Skeletal muscle tissue (tissue), 4 donors: ENCODE measurements around the gene CTTNBP2. TPM values are rescaled to one million over a fixed set of nuclear protein-coding genes. Genes with fewer than 3 reads are reported as not detected.

Experiments used
- H3K27ac ChIP-seq: one replicate; pipeline ENCODE4 v1.7.0; 2013; ENCODE audit warnings: mild to moderate bottlenecking, low read depth, low read length, inconsistent platforms
- H3K27me3 ChIP-seq, 3 donors: one replicate each; pipeline ENCODE4 v1.7.0; 2013; ENCODE audit warnings: low read length in 3 of 3; ENCODE audit not compliant: control insufficient read depth in 3 of 3, insufficient read depth in 3 of 3
- H3K36me3 ChIP-seq, 3 donors: one replicate each; pipeline ENCODE4 v1.7.0; 2013; ENCODE audit warnings: low read length in 3 of 3; ENCODE audit not compliant: control insufficient read depth in 3 of 3, insufficient read depth in 3 of 3
- H3K4me1 ChIP-seq, 3 donors: one replicate each; pipeline ENCODE4 v1.7.0; 2013; ENCODE audit warnings: low read length in 3 of 3, mild to moderate bottlenecking in 3 of 3; ENCODE audit not compliant: control insufficient read depth in 3 of 3, insufficient read depth in 3 of 3
- H3K4me3 ChIP-seq, 3 donors: one replicate each; pipeline ENCODE4 v1.7.0; 2013; ENCODE audit warnings: low read length in 3 of 3
- H3K9ac ChIP-seq, 3 donors: one replicate each; pipeline ENCODE4 v1.7.0; 2013; ENCODE audit warnings: low read length in 3 of 3, mild to moderate bottlenecking in 3 of 3, moderate library complexity in 2 of 3, low read depth in 1 of 3
- H3K9me3 ChIP-seq, 3 donors: one replicate each; pipeline ENCODE4 v1.7.0; 2013; ENCODE audit warnings: low read length in 3 of 3; ENCODE audit not compliant: control insufficient read depth in 3 of 3
- total RNA-seq: library from RNA; depleted of rRNA; stranded (reverse); fragments of >200 nt; gene quantifications from one replicate; pipeline ENCODE4 v1.2.3, GENCODE V29; 2014
- donor health status: Osteomylitis.

Gene CTTNBP2
- total RNA-seq, 1 donor from 2014 or later: 1.6 TPM

- H3K9me3 ChIP-seq: no peaks in the 10 kb centered on the region
- no peaks in the 10 kb centered on the region for H3K4me1 ChIP-seq
- no peak overlapping the region for H3K9ac ChIP-seq
- H3K36me3 ChIP-seq: no peaks in the 10 kb centered on the region
- no peak overlapping the region for H3K27ac ChIP-seq
- no peak overlapping the region for H3K4me3 ChIP-seq
- H3K27me3 ChIP-seq: no peaks in the 10 kb centered on the region
These were observed 19.1 kb downstream of the CTTNBP2 start for GRCh38 chr7:117854186-117854585.

GRCh38 chr7:117848941-117849340 lies 24.3 kb downstream of the CTTNBP2 start:
- no peaks in the 10 kb centered on the region for H3K27me3 ChIP-seq
- H3K36me3 ChIP-seq: no peaks in the 10 kb centered on the region
- no peak overlapping the region for H3K9ac ChIP-seq
- H3K27ac ChIP-seq: no peak overlapping the region
- no peaks in the 10 kb centered on the region for H3K9me3 ChIP-seq
- no peaks in the 10 kb centered on the region for H3K4me1 ChIP-seq
- H3K4me3 ChIP-seq: no peak overlapping the region

- no peaks in the 10 kb centered on the region for H3K36me3 ChIP-seq
- no peaks in the 10 kb centered on the region for H3K27me3 ChIP-seq
- peaks cover 0 to 4% (median 0%) of the 10 kb centered on the region in 3 donors for H3K9me3 ChIP-seq
- no peak overlapping the region for H3K9ac ChIP-seq
- no peaks in the 10 kb centered on the region for H3K4me1 ChIP-seq
- no peak overlapping the region for H3K27ac ChIP-seq
- no peak overlapping the region for H3K4me3 ChIP-seq
These were observed 28.6 kb downstream of the CTTNBP2 start for GRCh38 chr7:117844678-117845077.

GRCh38 chr7:117841611-117842010 lies 31.6 kb downstream of the CTTNBP2 start:
- Histone ChIP-seq H3K36me3 (no peaks in the 10 kb centered on the region), H3K9me3 (peaks cover 0 to 4% (median 0%) of the 10 kb centered on the region in 3 donors), H3K27ac (no peak overlapping the region), H3K4me3 (no peak overlapping the region), H3K27me3 (no peaks in the 10 kb centered on the region), H3K4me1 (no peaks in the 10 kb centered on the region), H3K9ac (no peak overlapping the region)

DNA sequence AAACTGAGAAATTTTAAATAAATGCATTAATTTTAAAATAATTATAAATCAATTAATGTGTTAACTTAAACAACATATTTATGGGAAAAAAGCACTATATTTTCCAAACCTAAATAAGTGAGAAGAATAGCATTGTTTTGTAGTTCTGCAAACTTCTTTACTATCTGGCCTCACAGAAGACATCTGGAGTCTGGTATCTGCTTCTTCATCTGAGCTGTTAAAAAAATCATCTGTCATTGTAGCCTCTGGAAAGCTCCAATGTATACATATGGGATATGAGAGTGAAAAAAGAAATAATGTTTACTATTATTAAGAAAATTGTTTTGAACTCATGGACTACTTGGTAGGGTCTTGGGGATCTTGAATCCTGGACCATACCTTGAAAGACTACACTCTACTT lies 32.2 kb downstream of the CTTNBP2 start:
- H3K27me3 ChIP-seq: no peaks in the 10 kb centered on the region
- no peak overlapping the region for H3K4me3 ChIP-seq
- peaks cover 0 to 4% (median 0%) of the 10 kb centered on the region in 3 donors for H3K9me3 ChIP-seq
- H3K4me1 ChIP-seq: no peaks in the 10 kb centered on the region
- H3K9ac ChIP-seq: no peak overlapping the region
- no peaks in the 10 kb centered on the region for H3K36me3 ChIP-seq
- H3K27ac ChIP-seq: no peak overlapping the region

DNA sequence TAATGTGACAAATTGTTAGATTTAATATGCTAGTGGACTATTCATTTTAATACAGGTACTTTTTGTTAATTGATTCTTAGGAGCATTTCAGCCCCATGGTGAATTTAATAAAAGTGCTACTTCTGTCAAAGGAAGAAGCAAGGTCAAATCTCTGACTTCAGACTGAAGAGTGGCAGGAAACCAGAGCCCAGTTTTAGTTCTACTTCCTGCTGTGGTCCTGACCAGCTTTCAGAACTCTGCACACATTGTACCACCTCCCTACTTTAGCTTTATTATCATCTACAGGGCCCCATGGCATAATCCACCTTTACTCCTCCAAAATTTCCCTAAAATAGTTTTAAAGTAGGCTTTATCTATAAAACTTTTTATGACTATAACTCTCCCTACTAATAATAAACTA lies 33.7 kb downstream of the CTTNBP2 start:
- Histone ChIP-seq H3K4me1 (no peaks in the 10 kb centered on the region), H3K9me3 (peaks cover 0 to 4% (median 0%) of the 10 kb centered on the region in 3 donors), H3K4me3 (no peak overlapping the region), H3K36me3 (no peaks in the 10 kb centered on the region), H3K27me3 (no peaks in the 10 kb centered on the region), H3K9ac (no peak overlapping the region), H3K27ac (no peak overlapping the region)

GRCh38 chr7:117837841-117838240 lies 35.4 kb downstream of the CTTNBP2 start:
- no peak overlapping the region for H3K4me3 ChIP-seq

DNA sequence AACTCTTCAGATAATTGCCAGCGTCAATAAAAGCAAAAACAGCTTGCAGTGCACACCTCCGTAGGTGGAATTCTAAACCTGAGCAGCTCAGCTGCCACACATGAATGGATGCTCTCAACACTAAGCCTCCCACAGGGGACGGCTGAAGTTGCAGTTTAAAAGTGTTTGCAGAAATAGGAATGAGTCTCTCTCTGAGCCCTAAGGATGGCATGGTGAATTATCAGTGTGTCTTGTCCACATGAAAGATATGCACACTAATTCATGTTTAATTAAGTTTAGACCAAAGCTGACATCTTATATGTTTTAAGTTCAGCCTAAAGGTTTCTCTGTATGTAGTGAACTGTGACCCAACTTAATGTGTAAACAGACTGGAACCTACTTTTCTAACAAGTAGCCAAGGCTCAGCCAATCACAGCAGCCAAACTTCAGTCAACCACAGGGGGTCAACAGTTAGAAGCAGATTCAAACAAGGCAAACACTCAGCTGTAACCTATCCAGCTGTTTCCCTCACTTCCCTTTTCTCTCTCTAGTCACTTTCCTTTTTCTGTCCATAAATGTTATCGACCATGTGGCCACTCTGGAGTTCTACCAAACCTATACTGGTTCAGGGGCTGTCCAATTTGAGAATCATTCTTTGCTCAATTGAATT lies 38.1 kb downstream of the CTTNBP2 start:
- no peaks in the 10 kb centered on the region for H3K4me1 ChIP-seq
- H3K9ac ChIP-seq: no peak overlapping the region
- H3K4me3 ChIP-seq: no peak overlapping the region
- no peak overlapping the region for H3K27ac ChIP-seq
- H3K27me3 ChIP-seq: no peaks in the 10 kb centered on the region
- no peaks in the 10 kb centered on the region for H3K36me3 ChIP-seq
- H3K9me3 ChIP-seq: no peaks in the 10 kb centered on the region

More at GRCh38 chr7:117837841-117838240, 35.4 kb downstream of the CTTNBP2 start:
- H3K36me3 ChIP-seq: no peaks in the 10 kb centered on the region
- no peaks in the 10 kb centered on the region for H3K27me3 ChIP-seq
- H3K9ac ChIP-seq: no peak overlapping the region
- no peaks in the 10 kb centered on the region for H3K4me1 ChIP-seq
- H3K27ac ChIP-seq: no peak overlapping the region
- H3K9me3 ChIP-seq: no peaks in the 10 kb centered on the region

- H3K27ac ChIP-seq: no peak overlapping the region
- H3K36me3 ChIP-seq: no peaks in the 10 kb centered on the region
- H3K4me3 ChIP-seq: peak overlapping the region in 1 of 3 donors; percentile 10
- H3K9me3 ChIP-seq: no peaks in the 10 kb centered on the region
- no peak overlapping the region for H3K9ac ChIP-seq
- H3K4me1 ChIP-seq: no peaks in the 10 kb centered on the region
- no peaks in the 10 kb centered on the region for H3K27me3 ChIP-seq
These were observed 42.8 kb downstream of the CTTNBP2 start for GRCh38 chr7:117830422-117830954.

GRCh38 chr7:117829450-117830117 lies 43.7 kb downstream of the CTTNBP2 start:
- no peaks in the 10 kb centered on the region for H3K36me3 ChIP-seq
- no peaks in the 10 kb centered on the region for H3K4me1 ChIP-seq
- H3K27ac ChIP-seq: no peak overlapping the region
- H3K4me3 ChIP-seq: no peak overlapping the region
- H3K9ac ChIP-seq: no peak overlapping the region
- no peaks in the 10 kb centered on the region for H3K27me3 ChIP-seq
- H3K9me3 ChIP-seq: no peaks in the 10 kb centered on the region
